ENCODE data around the gene ACTA2.

ACTA2 gene

GRCh38 chr10:88981435-88981834, 28.9 kb upstream of the ACTA2 start:
- TF ChIP-seq CTCF (IDR thresholded peaks at IDR 0.05; ENCODE audit: borderline replicate concordance, insufficient read depth, low read depth, low read length) = no peak
- H3K4me3 ChIP-seq (ENCODE audit: low read depth, low read length) = no peak overlapping the region

GRCh38 chr10:88980800-88981199, 28.2 kb upstream of the ACTA2 start:
- TF ChIP-seq CTCF (IDR thresholded peaks at IDR 0.05; ENCODE audit: borderline replicate concordance, insufficient read depth, low read depth, low read length) = no peak
- no peak overlapping the region for H3K4me3 ChIP-seq (ENCODE audit: low read depth, low read length)

GRCh38 chr10:88980247-88980646, 27.7 kb upstream of the ACTA2 start:
- no peak overlapping the region for H3K4me3 ChIP-seq (ENCODE audit: low read depth, low read length)
- TF ChIP-seq CTCF (IDR thresholded peaks at IDR 0.05; ENCODE audit: borderline replicate concordance, insufficient read depth, low read depth, low read length) = no peak

GRCh38 chr10:88979603-88980002, 27.0 kb upstream of the ACTA2 start:
- no peak for TF ChIP-seq CTCF (IDR thresholded peaks at IDR 0.05; ENCODE audit: borderline replicate concordance, insufficient read depth, low read depth, low read length)
- no peak overlapping the region for H3K4me3 ChIP-seq (ENCODE audit: low read depth, low read length)

- no peak overlapping the region for H3K4me3 ChIP-seq (ENCODE audit: low read depth, low read length)
- TF ChIP-seq CTCF (IDR thresholded peaks at IDR 0.05; ENCODE audit: borderline replicate concordance, insufficient read depth, low read depth, low read length) = no peak
Observed at GRCh38 chr10:88979153-88979562, 26.6 kb upstream of the ACTA2 start.

- no peak overlapping the region for H3K4me3 ChIP-seq (ENCODE audit: low read depth, low read length)
- TF ChIP-seq CTCF (IDR thresholded peaks at IDR 0.05; ENCODE audit: borderline replicate concordance, insufficient read depth, low read depth, low read length) = no peak
Observed at GRCh38 chr10:88978463-88978862, 25.9 kb upstream of the ACTA2 start.

- H3K4me3 ChIP-seq (ENCODE audit: low read depth, low read length) = peak overlapping the region; percentile 3
- TF ChIP-seq CTCF (IDR thresholded peaks at IDR 0.05; ENCODE audit: borderline replicate concordance, insufficient read depth, low read depth, low read length) = no peak
Observed at GRCh38 chr10:88975377-88975720, 22.8 kb upstream of the ACTA2 start.
